ENCODE results near the gene PHF19. TPM values are rescaled to one million over a fixed set of nuclear protein-coding genes. Genes with fewer than 3 reads are reported as not detected.

PHF19 gene
- total RNA-seq, 4 donors from 2014 or later: 7.2 to 76.7 (median 20.6) TPM

DNA sequence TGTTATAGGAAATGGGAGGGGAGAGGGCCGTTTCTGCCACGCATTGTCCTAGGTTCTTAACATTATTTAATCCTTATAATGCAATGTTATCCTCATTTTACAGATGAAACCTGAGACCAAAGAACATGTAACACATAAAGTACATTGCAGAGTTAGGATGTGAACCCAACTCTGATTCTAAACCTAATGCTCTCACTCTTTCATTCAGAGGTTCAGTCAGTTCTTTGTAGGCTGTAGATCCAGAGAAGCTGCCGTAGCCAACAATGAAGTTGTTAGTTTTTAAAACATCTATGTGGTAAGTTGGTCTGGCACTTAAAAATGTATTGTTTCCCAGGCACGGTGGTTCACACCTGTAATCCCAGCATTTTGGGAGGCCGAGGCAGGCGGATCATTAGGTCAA, 23.8 kb downstream of the PHF19 start:
- no peak overlapping the region for H3K4me3 ChIP-seq
- H3K4me1 ChIP-seq: no peaks in the 10 kb centered on the region
- no peak overlapping the region for H3K27ac ChIP-seq
- peaks cover 0 to 17% (median 0%) of the 10 kb centered on the region in 3 donors for H3K36me3 ChIP-seq
- no peaks in the 10 kb centered on the region for H3K27me3 ChIP-seq
- no peak for DNase-seq
- TF ChIP-seq, protein P1, sequence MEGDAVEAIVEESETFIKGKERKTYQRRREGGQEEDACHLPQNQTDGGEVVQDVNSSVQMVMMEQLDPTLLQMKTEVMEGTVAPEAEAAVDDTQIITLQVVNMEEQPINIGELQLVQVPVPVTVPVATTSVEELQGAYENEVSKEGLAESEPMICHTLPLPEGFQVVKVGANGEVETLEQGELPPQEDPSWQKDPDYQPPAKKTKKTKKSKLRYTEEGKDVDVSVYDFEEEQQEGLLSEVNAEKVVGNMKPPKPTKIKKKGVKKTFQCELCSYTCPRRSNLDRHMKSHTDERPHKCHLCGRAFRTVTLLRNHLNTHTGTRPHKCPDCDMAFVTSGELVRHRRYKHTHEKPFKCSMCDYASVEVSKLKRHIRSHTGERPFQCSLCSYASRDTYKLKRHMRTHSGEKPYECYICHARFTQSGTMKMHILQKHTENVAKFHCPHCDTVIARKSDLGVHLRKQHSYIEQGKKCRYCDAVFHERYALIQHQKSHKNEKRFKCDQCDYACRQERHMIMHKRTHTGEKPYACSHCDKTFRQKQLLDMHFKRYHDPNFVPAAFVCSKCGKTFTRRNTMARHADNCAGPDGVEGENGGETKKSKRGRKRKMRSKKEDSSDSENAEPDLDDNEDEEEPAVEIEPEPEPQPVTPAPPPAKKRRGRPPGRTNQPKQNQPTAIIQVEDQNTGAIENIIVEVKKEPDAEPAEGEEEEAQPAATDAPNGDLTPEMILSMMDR (IDR thresholded peaks at IDR 0.05): no peak
- no peak for TF ChIP-seq POLR2A (IDR thresholded peaks at IDR 0.05)
- no peaks in the 10 kb centered on the region for H3K9me3 ChIP-seq

DNA sequence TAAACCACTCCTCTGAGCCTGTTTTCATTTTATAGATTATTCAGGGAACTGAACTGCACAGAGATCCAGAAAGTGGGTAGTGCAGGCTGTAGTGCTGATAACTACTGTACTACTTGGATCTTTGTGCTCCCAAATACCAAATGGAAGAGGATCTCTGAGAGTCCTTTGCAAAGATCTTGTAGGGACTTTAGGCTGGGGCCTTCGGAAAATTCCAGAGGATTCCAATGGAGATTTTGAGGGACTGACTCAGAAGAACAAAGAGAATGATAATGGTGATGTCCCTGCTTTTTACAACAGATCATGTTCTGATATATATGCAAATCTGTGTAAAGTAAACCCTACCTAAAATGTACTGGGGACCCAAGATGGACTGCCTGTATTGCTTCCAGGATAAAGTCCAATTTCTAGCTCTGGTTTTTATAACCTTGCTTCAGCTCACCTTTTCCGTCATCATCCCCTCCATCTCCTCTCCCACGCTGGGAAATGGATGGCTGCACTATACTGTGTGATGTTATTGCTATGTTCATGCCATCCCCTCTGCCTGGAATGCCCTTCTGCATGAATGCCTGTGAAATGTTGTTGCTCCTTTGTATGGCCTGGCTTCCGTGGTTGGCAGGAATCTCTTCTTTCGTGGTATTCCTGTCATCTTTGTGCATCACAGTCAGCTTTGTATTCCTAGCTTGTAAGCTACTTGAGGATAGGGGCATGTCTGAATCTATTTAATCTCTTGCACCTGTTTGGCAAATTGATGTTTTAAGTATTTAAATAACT, 24.6 kb downstream of the PHF19 start:
- no peak for DNase-seq
- Histone ChIP-seq H3K27me3 (no peaks in the 10 kb centered on the region), H3K27ac (peak overlapping the region in 1 of 4 donors; percentile 67), H3K9me3 (no peaks in the 10 kb centered on the region), H3K4me3 (no peak overlapping the region), H3K36me3 (peaks cover 0 to 9% (median 0%) of the 10 kb centered on the region in 3 donors), H3K4me1 (no peaks in the 10 kb centered on the region)
- TF ChIP-seq POLR2A (IDR thresholded peaks at IDR 0.05): no peak
- TF ChIP-seq, protein P1 (IDR thresholded peaks at IDR 0.05): no peak

DNA sequence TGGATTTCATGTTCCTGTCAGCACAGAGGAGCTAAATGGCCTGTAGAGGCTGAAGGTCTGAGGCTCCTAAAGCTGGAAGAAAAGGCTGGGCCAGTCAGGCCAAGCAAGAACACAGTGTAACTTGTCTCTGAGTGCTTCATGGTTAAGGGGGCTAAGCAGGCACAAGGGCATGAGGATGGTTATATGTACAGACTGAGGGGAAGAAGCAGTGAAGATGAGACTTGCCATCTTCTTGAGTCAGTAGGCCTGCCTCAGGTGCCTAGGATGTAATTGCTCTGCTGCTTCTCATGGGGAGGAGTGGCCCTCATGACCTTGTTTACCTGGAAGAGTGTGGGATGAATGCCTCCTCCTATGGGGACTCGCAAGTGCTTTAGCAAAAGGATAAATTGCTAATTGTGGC, 25.5 kb downstream of the PHF19 start:
- DNase-seq: no peak
- Histone ChIP-seq H3K27ac (peak overlapping the region in 1 of 4 donors; percentile 67), H3K27me3 (no peaks in the 10 kb centered on the region), H3K36me3 (peaks cover 0 to 6% (median 0%) of the 10 kb centered on the region in 3 donors), H3K4me3 (no peak overlapping the region), H3K9me3 (no peaks in the 10 kb centered on the region), H3K4me1 (no peaks in the 10 kb centered on the region)
- no peak for TF ChIP-seq POLR2A (IDR thresholded peaks at IDR 0.05)
- TF ChIP-seq, protein P1 (IDR thresholded peaks at IDR 0.05): no peak

DNA sequence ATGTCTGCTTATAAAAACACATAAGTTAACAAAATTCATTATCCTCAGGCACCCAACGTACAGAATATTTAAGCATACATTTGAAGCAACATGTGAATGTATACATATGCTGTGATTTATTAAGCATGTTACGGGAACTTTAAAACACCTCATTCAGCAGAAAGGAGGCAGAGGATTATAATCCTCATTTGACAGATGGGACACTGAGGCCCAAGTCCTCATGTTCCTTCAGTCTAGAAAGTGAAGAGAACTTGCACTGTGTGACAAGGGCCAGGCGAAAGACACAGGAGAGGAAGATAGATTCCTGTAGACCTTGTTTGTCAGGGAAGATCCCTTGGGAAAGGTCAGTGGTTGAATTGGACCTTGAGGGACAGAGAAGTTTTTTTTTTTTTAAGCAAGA, 26.7 kb downstream of the PHF19 start:
- no peaks in the 10 kb centered on the region for H3K4me1 ChIP-seq
- TF ChIP-seq POLR2A (IDR thresholded peaks at IDR 0.05): no peak
- TF ChIP-seq, protein P1 (IDR thresholded peaks at IDR 0.05): no peak
- H3K36me3 ChIP-seq: peaks cover 0 to 8% (median 0%) of the 10 kb centered on the region in 3 donors
- no peaks in the 10 kb centered on the region for H3K9me3 ChIP-seq
- H3K4me3 ChIP-seq: no peak overlapping the region
- DNase-seq: no peak
- no peaks in the 10 kb centered on the region for H3K27me3 ChIP-seq
- H3K27ac ChIP-seq: no peak overlapping the region

DNA sequence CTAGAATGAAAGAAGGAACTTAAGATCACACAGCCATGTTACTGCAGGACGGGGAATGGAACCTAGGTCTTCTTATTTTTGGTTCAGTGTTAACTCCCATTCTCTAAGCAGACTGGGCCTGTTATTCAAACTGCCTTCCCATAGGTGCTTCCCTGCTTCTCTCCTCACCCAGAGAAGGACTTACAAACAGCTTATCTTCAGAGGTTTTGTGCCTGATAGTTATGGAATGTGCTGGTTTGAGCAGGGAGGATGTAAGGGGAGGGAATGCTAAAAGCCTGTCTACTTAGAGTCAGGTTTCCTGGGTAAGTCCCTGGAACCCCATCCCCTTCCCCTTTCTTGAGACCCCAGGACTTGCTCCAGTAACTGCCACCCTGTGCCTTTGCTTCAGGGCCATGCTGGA, 30.1 kb downstream of the PHF19 start:
- H3K36me3 ChIP-seq: peaks cover 0 to 9% (median 0%) of the 10 kb centered on the region in 3 donors
- peaks cover 0 to 15% (median 3%) of the 10 kb centered on the region in 4 donors for H3K4me1 ChIP-seq
- no peaks in the 10 kb centered on the region for H3K9me3 ChIP-seq
- no peak overlapping the region for H3K27ac ChIP-seq
- no peak for TF ChIP-seq POLR2A (IDR thresholded peaks at IDR 0.05)
- TF ChIP-seq, protein P1 (IDR thresholded peaks at IDR 0.05): no peak
- no peaks in the 10 kb centered on the region for H3K27me3 ChIP-seq
- DNase-seq: no peak
- no peak overlapping the region for H3K4me3 ChIP-seq

All from Peyer's patch (tissue), 4 donors.